Measurements from ENCODE around the gene TP53I11.

TP53I11 gene

DNA sequence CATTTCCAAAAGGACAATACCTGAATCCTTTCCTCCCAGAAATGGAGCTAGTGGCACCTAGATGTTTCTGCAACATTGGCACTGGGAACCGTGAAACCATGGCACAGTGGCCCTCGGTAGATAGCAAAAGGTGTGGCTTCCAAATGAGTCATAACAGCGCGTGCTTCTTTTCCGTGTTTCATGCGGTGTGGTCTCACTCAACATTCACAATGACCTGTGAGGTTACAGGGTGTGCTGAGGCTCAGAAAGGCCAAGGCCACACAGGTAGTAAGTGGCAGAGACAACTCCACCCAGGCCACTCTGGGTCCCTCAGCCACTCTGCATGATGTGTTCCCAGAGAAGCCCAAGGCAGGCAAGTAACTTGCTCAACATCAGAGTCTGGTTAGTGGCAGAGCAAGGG, 67.4 kb downstream of the TP53I11 start:
- no peak for DNase-seq

Measured in effector CD8-positive, alpha-beta T cell (primary cell).